Activated T-cell treated with anti-CD3 and anti-CD28 coated beads, Interleukin-2, amount 50 U/mL, for 72 hours (primary cell): ENCODE measurements around the gene ADGRV1. TPM values are rescaled to one million over a fixed set of nuclear protein-coding genes. Genes with fewer than 3 reads are reported as not detected.
A peak's percentile ranks its signal among the peaks of the same experiment; 100 is the strongest.
"Not testable (repeated sequence)": the region's sequence is repeated elsewhere in the genome, so short reads cannot be mapped to it uniquely, and the experiment has no call there.

Source experiments
- ATAC-seq, 2 donors: fragments of 150-1000 bp; cut with Tn5 transposase; replicated peaks in 1 of 2; 2 replicates each; pipeline ENCODE4 v1.10.0; 2021; ENCODE audit warnings: moderate library complexity in 2 of 2, mild to moderate bottlenecking in 1 of 2
- DNase-seq, 2 donors: peaks; one replicate each; pipeline ENCODE4 v3.0.0; 2021 to 2022; ENCODE audit warnings: mixed read lengths in 1 of 2
- H3K27ac Mint-ChIP-seq: one replicate; pipeline ENCODE4 v1.8.0; 2022; ENCODE audit warnings: mild to moderate bottlenecking, moderate library complexity, mixed read lengths
- H3K27me3 Mint-ChIP-seq: one replicate; pipeline ENCODE4 v1.8.0; 2022; ENCODE audit warnings: low read depth, mixed read lengths
- H3K36me3 Mint-ChIP-seq, 2 donors: one replicate each; pipeline ENCODE4 v1.8.0; 2022; ENCODE audit warnings: mixed read lengths in 2 of 2, mild to moderate bottlenecking in 1 of 2; ENCODE audit not compliant: insufficient read depth in 2 of 2
- H3K4me1 Mint-ChIP-seq: one replicate; pipeline ENCODE4 v1.8.0; 2022; ENCODE audit warnings: low read depth, mixed read lengths
- H3K4me3 Mint-ChIP-seq, 2 donors: one replicate each; pipeline ENCODE4 v1.8.0; 2022; ENCODE audit warnings: mild to moderate bottlenecking in 2 of 2, mixed read lengths in 2 of 2, moderate library complexity in 2 of 2
- H3K9me3 Mint-ChIP-seq, 2 donors: one replicate each; pipeline ENCODE4 v1.8.0; 2022; ENCODE audit warnings: mixed read lengths in 2 of 2
- total RNA-seq, 2 donors: library from RNA; stranded (reverse); gene quantifications; one replicate each; pipeline ENCODE4 v1.2.3, GENCODE V29; 2022

Gene ADGRV1
- total RNA-seq, 2 donors from 2014 or later, result 0.12 to 0.21 TPM

DNA sequence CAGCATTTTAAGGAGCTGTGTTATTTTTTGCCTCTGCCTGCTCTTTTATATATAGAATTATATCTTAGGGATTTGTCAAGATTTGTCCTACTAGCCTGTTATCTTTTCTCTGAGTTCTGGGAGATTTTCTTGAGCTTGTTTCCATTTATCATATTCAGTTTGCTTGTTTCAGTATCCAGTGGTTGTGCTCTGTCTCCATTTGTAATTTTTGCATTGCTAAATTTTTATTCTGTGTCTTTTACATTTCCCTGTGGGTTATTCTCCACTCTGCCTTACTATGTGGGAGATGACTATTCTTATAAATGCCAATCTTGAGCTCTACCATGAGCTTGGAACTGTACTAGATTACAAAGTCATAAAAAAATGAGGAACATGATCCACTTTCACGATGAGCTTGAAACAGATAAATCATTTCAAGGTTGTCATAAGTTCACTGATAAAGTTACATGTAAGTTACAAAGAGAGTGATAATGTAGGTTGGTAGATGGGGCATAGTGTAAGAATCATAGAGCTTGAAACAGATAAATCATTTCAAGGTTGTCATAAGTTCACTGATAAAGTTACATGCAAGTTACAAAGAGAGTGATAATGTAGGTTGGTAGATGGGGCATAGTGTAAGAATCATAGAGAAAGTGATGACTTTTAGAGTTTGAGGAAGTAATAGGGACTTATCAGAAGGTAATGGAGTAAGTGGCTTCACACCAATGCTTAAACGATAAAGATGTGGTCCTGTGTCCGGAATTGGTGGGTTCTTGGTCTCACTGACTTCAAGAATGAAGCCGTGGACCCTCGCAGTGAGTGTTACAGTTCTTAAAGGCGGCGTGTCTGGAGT lies 287.3 kb downstream of the ADGRV1 start:
- no peak overlapping the region for H3K4me3 Mint-ChIP-seq
- H3K9me3 Mint-ChIP-seq, result no peaks in the 10 kb centered on the region
- H3K27me3 Mint-ChIP-seq, result peaks cover 37% of the 10 kb centered on the region
- H3K4me1 Mint-ChIP-seq, result peaks cover 6% of the 10 kb centered on the region
- DNase-seq (no peak), ATAC-seq (no peak)
- no peak overlapping the region for H3K27ac Mint-ChIP-seq
- no peaks in the 10 kb centered on the region for H3K36me3 Mint-ChIP-seq

- not testable (repeated sequence) for DNase-seq, H3K4me3 Mint-ChIP-seq, H3K9me3 Mint-ChIP-seq, H3K36me3 Mint-ChIP-seq, H3K4me1 Mint-ChIP-seq, H3K27ac Mint-ChIP-seq, ATAC-seq
- peaks cover 44% of the 10 kb centered on the region for H3K27me3 Mint-ChIP-seq
Measured at GRCh38 chr5:90847606-90848005, 289.0 kb downstream of the ADGRV1 start.

DNA sequence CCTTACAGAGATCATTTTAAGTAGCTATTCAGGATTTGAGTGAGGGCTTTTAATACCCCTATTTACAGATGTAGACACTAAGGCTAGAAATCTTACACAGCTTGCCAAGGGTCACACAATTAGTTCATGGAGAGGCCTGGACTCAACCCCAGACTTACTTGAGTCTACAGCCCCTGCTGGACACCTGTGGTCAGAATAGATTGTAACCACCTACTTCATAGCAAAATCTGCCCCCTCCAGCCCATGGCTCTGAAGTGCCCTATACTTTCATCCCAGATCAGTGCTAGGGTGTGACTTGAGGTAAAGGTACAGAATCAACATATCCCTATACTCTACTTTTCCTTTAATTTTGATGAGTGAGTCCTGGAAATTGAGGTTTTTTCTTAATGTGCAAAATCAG lies 291.3 kb downstream of the ADGRV1 start:
- H3K27ac Mint-ChIP-seq, result no peak overlapping the region

DNA sequence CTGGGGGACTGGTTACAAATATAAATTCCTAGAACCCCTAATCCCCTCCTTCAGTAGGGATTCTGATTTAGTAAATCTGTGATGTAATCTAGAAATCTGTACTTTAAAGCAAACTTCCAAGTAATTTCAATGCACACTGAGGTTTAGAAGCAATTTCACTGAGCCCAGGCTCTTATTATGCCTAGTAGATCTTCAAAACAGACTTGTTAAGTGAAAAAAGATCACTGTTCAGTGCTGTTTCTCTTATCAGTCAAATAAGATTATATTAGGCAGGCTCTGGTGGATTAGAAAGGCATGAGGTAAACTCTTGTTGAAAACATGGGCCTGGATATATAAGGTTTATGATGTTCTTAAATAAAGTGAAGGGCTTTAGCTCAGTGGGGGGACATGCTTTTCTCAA lies 293.9 kb downstream of the ADGRV1 start:
- Mint-ChIP-seq H3K4me1 (no peaks in the 10 kb centered on the region), H3K27me3 (peaks cover 11% of the 10 kb centered on the region), H3K4me3 (no peak overlapping the region), H3K27ac (no peak overlapping the region), H3K9me3 (no peaks in the 10 kb centered on the region), H3K36me3 (no peaks in the 10 kb centered on the region)
- DNase-seq (no peak), ATAC-seq (no peak)

More for the DNA sequence above, 291.3 kb downstream of the ADGRV1 start:
- no peaks in the 10 kb centered on the region for H3K36me3 Mint-ChIP-seq
- no peaks in the 10 kb centered on the region for H3K4me1 Mint-ChIP-seq
- H3K9me3 Mint-ChIP-seq, result no peaks in the 10 kb centered on the region
- no peak overlapping the region for H3K4me3 Mint-ChIP-seq
- no peak for ATAC-seq
- DNase-seq, result no peak
- peaks cover 31% of the 10 kb centered on the region for H3K27me3 Mint-ChIP-seq

GRCh38 chr5:90853750-90854149 lies 295.2 kb downstream of the ADGRV1 start:
- Mint-ChIP-seq H3K27me3 (peaks cover 11% of the 10 kb centered on the region), H3K36me3 (no peaks in the 10 kb centered on the region), H3K4me3 (no peak overlapping the region), H3K4me1 (no peaks in the 10 kb centered on the region), H3K9me3 (no peaks in the 10 kb centered on the region), H3K27ac (no peak overlapping the region)
- ATAC-seq (peak; percentile 22 to 91), DNase-seq (no peak)

- DNase-seq (no peak), ATAC-seq (no peak)
- H3K27ac Mint-ChIP-seq, result no peak overlapping the region
- H3K4me3 Mint-ChIP-seq, result no peak overlapping the region
- peaks cover 11% of the 10 kb centered on the region for H3K27me3 Mint-ChIP-seq
- H3K4me1 Mint-ChIP-seq, result no peaks in the 10 kb centered on the region
- no peaks in the 10 kb centered on the region for H3K9me3 Mint-ChIP-seq
- H3K36me3 Mint-ChIP-seq, result no peaks in the 10 kb centered on the region
Measured at GRCh38 chr5:90854169-90854568, 295.6 kb downstream of the ADGRV1 start.

DNA sequence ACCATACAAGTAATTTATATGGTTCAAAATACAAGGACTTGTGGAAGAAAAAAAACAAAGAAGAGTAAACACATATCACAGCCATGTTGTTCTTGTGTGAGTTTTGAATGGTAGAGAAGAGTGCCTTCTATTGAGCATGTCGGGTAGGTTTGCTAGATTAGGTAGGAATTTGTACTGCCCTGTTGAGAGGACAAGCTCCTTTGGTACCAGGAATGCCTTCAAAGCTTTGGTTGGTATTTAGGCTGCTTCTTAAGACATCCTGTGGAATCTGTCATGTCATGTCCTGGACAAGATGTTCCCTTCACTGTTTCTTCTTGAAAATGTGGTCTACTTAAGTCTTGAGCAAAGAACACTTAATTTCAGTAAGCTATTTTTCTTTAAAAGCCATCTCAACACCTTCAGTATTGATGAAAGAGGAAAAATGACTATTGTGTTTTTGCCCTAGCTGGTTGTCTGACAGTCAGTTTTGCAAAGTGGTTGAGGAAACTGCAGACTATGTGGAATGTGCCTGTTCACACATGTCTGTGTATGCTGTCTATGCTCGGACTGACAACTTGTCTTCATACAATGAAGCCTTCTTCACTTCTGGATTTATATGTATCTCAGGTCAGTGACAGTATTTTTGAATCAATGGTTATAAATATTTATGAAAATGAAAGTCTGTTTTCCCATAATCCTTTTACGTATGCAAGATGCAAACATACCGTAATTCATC lies 296.9 kb downstream of the ADGRV1 start:
- DNase-seq (no peak), ATAC-seq (no peak)
- Mint-ChIP-seq H3K27ac (no peak overlapping the region), H3K4me3 (no peak overlapping the region), H3K9me3 (no peaks in the 10 kb centered on the region), H3K36me3 (no peaks in the 10 kb centered on the region), H3K4me1 (no peaks in the 10 kb centered on the region), H3K27me3 (peaks cover 11% of the 10 kb centered on the region)

DNA sequence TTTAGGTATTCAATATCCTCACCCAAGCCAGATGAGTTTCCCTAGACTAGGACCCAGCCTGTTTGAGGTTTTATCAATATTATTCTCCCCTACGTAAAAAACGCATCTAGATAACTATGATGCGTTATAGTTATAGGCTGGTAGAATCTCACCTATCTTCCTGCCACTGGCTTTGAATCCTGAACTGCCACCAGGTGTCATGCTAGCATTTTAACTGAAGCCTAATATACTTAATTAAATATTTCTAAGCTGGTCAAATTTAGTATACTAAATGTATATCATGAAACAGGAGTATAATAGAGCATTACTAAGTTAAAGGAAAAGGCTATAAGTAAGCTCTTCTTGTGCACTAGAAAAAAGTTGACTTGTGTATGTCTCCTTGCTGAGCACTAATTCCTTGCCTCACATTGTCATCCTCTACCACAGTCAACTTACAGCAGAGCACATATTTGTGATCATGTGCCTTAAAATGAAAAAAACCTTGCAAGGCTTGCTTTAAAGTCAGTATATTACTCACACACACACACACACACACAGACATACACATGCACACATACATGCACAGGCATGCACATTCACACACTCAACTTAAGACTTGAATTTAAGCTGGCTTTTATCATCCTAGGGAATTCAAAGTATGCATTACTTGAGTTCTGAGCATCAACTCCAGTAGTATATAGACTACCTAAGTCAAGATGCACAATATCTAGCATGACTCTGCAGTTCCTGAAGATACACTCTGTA lies 303.4 kb downstream of the ADGRV1 start:
- Mint-ChIP-seq H3K4me3 (no peak overlapping the region), H3K27me3 (no peaks in the 10 kb centered on the region), H3K36me3 (no peaks in the 10 kb centered on the region), H3K9me3 (no peaks in the 10 kb centered on the region), H3K4me1 (no peaks in the 10 kb centered on the region), H3K27ac (no peak overlapping the region)
- DNase-seq (no peak), ATAC-seq (no peak)

GRCh38 chr5:90865180-90865579 lies 306.6 kb downstream of the ADGRV1 start:
- H3K4me1 Mint-ChIP-seq, result peaks cover 2% of the 10 kb centered on the region
- no peak overlapping the region for H3K27ac Mint-ChIP-seq
- no peak for ATAC-seq

GRCh38 chr5:90866333-90866732 lies 307.7 kb downstream of the ADGRV1 start:
- Mint-ChIP-seq H3K36me3 (no peaks in the 10 kb centered on the region), H3K27ac (no peak overlapping the region), H3K4me3 (no peak overlapping the region), H3K27me3 (peaks cover 24% of the 10 kb centered on the region), H3K4me1 (peaks cover 8% of the 10 kb centered on the region), H3K9me3 (no peaks in the 10 kb centered on the region)
- no peak for DNase-seq
- peak; percentile 58 to 67 for ATAC-seq

More at GRCh38 chr5:90865180-90865579, 306.6 kb downstream of the ADGRV1 start:
- peaks cover 20% of the 10 kb centered on the region for H3K27me3 Mint-ChIP-seq
- H3K36me3 Mint-ChIP-seq, result no peaks in the 10 kb centered on the region
- H3K4me3 Mint-ChIP-seq, result no peak overlapping the region
- H3K9me3 Mint-ChIP-seq, result no peaks in the 10 kb centered on the region
- no peak for DNase-seq

- Mint-ChIP-seq H3K9me3 (no peaks in the 10 kb centered on the region), H3K4me3 (no peak overlapping the region), H3K4me1 (peaks cover 16% of the 10 kb centered on the region), H3K27ac (no peak overlapping the region), H3K36me3 (no peaks in the 10 kb centered on the region), H3K27me3 (peaks cover 24% of the 10 kb centered on the region)
- ATAC-seq, result no peak
- DNase-seq, result no peak
Measured at GRCh38 chr5:90866915-90867731, 308.5 kb downstream of the ADGRV1 start.

- Mint-ChIP-seq H3K27ac (no peak overlapping the region), H3K9me3 (no peaks in the 10 kb centered on the region), H3K27me3 (peaks cover 26% of the 10 kb centered on the region), H3K4me3 (no peak overlapping the region), H3K4me1 (peaks cover 32% of the 10 kb centered on the region), H3K36me3 (no peaks in the 10 kb centered on the region)
- ATAC-seq (no peak), DNase-seq (no peak)
Measured at GRCh38 chr5:90868799-90869198, 310.2 kb downstream of the ADGRV1 start.
